PC-3 (cell line): ENCODE results near the gene ZNF407.

ENCODE experiments used
- CTCF ChIP-seq: fragments of 300-600 bp; sonication (generic); conservative IDR thresholded peaks from 2 replicates; pipeline ENCODE4 v1.5.1; 2017; ENCODE audit warnings: antibody characterized with exemption, low read depth, mild to moderate bottlenecking, low read length
- EZH2 ChIP-seq: fragments of 300-600 bp; sonication (generic); IDR thresholded peaks from one replicate; pipeline ENCODE4 v1.6.1; 2017; ENCODE audit warnings: antibody characterized with exemption, mild to moderate bottlenecking, low read length; ENCODE audit not compliant: unreplicated experiment
- EZH2phosphoT487 ChIP-seq: fragments of 300-600 bp; sonication (generic); IDR thresholded peaks from 2 replicates; pipeline ENCODE4 v1.6.1; 2018; ENCODE audit warnings: mild to moderate bottlenecking, antibody characterized with exemption, low read length, borderline replicate concordance

GRCh38 chr18:75049455-75049789, 451.8 kb downstream of the ZNF407 start:
- no peak for TF ChIP-seq CTCF
- no peak for TF ChIP-seq EZH2phosphoT487
- TF ChIP-seq EZH2 = no peak
